HG03066 (cell line): Measurements from ENCODE around the gene MPP2.
A peak's percentile ranks its signal among the peaks of the same experiment; 100 is the strongest.
"Not testable (repeated sequence)": the region's sequence is repeated elsewhere in the genome, so short reads cannot be mapped to it uniquely, and the experiment has no call there.

Experiments used
- ATAC-seq: cut with Tn5 transposase; IDR thresholded peaks from one replicate; pipeline ENCODE4 v1.9.1; 2021; ENCODE audit warnings: low read depth; ENCODE audit not compliant: unreplicated experiment

MPP2 gene

GRCh38 chr17:43905985-43906852 is 1.1 kb downstream of the MPP2 start:
- ATAC-seq: no peak

DNA sequence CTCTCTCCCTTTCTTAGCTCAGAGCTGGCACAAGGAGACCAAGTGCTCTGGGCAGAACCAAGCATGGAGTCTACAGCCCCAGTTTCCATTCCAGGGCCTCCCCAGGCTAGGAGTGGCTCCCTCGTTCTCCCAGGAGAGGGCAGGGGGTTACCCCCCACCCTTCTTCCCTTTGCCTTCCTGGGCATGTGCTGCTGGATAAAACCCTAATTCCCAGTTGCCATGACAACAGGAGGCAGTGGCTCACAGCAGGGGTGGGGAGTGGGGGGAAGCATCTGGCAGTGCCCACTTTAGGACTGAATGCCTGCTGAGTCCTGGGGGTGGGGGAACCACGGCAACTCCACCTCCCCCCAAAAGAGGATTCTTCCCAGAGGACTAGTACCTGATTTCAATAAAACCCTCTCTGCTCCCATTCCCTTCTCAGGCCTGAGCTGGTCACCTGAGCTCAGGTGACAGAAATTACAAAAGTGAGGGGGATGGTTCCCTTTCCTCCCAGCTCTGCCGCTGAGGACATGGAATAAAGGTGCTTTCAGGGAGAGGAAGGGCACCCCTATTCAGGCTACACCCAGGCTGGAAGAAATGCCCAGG is 1.8 kb downstream of the MPP2 start:
- ATAC-seq: no peak

DNA sequence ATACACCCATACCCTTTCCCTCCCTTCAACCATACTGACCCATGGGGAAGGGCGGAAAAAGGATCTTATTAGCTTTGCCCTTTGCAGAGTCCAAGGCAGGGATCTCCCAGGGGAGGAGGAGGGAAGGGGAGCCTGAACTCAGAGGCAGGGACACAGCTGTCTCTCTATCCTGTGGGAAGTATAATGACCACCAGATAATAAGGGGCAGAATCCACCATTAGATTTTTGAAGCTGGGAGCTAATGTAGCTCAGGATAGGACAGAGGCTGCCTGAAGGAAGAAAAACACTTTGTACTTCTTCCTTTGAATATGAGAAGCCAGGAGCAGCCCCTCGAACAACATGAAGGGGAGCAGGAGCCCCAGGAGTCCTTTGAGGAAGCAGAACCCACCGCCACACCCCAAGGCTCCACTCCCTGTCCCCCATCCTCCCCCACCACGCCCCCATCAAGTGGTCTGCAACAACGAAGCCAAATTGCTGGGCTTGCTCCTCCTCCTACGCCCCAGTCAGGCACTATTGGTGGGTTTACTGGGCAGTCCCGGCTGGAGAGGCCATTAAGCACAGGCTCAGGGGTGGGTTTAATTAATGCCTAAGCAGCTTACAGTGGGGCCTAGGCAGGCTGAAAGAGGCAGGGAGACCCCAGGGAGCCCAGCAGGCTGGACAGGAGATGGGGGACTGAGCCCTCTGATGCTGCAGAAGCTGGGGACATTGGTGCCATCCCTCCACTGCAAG is 5.3 kb downstream of the MPP2 start:
- no peak for ATAC-seq

GRCh38 chr17:43900858-43901754 is 6.2 kb downstream of the MPP2 start:
- ATAC-seq: no peak

DNA sequence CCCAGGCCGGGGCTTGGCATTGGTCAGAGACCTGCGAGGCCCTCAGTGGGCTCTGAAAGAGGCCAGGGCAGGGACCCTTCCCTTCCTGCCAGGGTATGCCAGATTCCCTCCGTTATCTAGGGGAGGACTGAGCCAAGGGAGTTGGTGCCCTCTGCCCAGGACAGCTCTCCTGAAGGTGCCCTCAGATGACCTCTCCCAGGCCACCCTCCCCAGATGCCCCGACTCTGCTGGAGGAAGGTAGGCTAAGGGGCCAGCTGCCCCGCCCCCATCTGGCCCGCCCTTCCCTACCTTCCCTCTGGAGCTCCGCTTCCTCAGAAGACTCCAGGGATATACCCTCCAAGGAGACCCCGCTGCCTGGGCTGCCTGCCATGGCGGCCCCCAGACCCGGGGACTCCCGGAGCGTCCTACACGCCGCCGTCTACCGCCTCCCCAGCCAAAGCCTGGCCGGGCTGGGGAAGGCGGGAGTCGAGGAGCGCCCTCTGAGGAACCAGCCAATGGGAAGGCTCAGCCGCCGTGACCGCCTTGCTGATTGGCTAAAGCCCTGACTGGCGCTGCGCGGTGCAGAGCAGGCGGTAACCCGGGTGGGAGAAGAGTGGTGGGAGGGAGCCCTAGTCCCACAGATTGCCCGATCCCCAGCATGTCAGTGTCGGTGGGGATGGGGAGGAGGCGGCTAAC is 7.0 kb downstream of the MPP2 start:
- ATAC-seq: peak; percentile 65

DNA sequence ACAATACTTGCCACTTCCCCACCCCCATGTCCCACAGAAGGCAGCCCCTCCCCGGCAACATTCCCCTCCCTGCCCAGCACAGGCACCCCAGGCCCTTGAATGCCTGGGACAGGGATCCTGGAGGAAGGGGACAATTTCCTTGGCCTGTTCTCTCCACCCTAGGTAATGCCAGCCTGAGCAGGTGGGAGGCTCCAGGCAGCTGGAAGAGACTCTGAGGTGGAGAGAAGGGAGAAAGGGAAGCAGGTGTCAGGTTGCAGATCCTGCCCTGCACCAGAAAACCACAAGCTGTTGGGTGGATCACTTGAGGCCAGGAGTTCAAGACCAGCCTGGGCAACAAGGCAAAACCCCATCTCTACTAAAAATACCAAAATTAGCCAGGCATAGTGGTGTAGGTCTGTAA is 8.9 kb downstream of the MPP2 start:
- no peak for ATAC-seq

DNA sequence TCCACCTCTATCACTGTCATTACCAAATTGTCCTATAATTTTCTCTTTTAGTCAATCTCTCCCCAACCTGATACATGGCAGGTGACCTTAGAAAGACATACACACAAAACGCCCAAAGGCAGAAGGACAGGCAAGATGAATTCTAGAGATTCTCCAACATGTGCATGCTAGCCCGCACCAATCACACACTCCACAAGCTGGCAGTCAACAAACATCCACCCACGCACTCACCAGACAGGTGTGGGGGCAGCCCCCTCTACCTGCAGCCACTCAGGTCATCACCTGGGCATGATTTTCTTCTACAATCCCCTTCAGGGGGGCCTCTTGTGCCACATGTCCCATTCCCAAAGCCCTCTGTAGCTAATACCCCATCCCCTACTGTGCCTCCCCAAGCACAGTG is 9.5 kb downstream of the MPP2 start:
- ATAC-seq: no peak

DNA sequence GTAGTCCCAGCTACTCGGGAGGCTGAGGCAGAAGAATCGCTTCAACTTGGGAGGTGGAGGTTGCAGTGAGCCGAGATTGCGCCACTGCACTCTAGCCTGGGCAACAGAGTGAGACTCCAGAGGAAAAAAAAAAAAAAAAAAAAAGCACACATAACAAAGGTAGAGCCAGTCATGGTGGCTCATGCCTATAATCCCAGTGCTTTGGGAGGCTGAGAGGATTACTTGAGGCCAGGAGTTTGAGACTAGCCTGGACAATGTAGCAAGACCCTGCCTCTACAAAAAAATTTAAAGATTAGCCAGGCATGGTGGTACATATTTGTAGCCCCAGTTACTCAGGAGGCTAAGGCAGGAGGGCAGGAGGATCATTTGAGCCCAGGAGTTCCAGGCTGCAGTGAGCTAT is 12.8 kb downstream of the MPP2 start:
- ATAC-seq: not testable (repeated sequence)

- ATAC-seq: no peak
Observed at GRCh38 chr17:43892647-43892952, 14.7 kb downstream of the MPP2 start.

- no peak for ATAC-seq
Observed at GRCh38 chr17:43891851-43892646, 15.3 kb downstream of the MPP2 start.

DNA sequence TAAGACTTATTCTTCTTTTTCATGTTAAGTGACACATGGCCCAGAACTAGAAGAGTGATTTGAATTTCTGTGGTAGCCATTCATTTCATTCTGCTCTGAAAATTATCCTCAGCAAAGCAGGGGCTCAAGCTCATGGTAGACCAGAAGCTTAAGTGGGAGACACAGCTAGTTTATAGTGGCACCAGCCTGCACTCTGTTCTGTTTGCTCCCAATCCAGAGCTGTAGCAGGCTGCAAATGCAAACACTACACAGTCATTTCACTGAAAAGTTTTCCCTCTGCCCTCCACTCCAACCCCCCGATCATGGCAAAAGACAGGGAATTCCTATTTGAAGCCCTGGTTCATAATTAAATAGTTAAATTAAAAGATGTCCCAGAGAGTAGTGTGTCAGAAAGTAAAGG is 17.1 kb downstream of the MPP2 start:
- no peak for ATAC-seq

DNA sequence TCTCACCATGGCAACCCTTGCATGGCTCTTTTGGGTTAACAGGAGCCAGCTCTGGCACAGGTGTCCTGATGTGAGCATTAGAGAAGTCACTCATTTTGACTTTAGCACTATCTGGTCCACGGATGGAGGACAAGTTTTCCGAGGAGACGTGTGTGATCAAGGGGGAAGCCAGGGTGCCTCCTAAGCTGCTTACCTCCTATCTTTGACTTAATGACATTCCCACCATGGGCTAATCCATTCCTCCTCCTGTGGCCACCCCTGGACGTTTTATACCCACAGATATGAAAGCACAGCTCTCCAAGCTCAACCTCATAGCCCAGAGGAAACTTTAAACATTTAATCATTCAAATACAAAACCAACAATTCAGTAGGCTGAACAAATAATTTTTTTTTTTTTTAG is 18.8 kb downstream of the MPP2 start:
- no peak for ATAC-seq

- ATAC-seq: no peak
Observed at GRCh38 chr17:43882761-43883415, 24.4 kb downstream of the MPP2 start.

GRCh38 chr17:43881758-43882505 is 25.4 kb downstream of the MPP2 start:
- no peak for ATAC-seq

- ATAC-seq: no peak
Observed at GRCh38 chr17:43881181-43881580, 26.2 kb downstream of the MPP2 start.

DNA sequence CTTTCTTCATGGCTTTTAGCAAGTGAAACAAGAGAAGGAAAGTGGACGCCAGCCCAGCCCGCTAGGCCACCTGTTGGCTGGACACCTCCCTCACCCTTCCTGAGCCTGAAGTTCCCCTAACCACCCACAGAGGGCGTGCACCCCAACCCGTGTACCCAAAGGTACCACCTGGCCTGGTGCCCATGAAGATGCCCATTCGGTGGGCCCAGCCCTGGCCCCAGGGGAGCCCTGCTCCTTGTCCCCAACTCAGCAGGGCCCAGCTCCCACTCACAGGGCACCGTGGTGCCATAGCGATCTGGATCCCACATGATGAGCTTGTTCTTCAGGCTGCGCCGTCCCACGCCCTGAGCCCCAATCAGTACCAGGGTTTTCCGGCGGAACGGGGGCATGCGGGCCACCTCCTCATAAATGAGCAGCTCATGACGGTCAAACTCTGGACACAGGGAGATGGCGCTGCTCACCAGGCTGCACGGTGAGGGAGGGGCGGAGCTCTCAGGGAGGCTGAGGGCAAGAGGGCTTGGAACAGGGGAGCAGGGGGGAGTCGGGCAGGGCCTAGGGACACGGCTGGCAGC is 26.8 kb downstream of the MPP2 start:
- ATAC-seq: no peak

DNA sequence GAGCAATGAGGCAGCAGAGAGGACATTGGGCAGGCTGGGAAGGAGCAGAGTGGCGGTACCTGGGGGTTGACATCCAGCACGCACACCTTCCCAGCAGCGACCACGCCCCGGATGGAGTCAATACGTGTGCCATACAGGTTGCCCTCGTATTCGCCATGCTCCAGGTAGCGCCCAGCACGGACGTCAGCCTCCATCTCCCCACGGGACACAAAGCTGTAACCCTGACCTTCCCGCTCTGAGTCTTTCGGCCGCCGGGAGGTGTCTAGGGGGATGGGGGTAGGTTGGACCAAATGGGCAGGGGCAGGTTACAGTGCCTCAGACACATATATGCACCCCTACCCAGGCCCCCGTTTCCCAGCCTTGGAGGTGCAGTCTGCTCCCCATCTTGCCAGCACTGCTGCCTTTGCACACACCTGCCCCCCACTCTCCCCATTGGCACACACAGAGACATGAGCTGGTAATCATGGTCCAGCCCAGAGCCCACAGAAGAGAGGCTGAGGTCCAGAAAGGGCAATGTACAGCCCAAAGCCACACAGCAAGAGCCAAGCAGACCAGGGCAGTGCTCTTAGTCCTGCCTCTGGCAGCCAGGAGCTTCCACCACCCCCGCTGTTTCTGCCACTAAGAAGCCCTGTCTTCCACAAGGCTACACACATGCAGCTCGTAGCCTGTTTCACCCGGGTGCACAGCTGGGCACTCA is 27.5 kb downstream of the MPP2 start:
- no peak for ATAC-seq
